Common myeloid progenitor, CD34-positive (primary cell): ENCODE data around the gene FOXJ1.

Source experiments
- CTCF ChIA-PET: fragments of 350-600 bp; sonication (Branson Sonifier 250); formaldehyde crosslinking; loops from one replicate; lab custom pipeline; 2021; ENCODE audit warnings: antibody characterized with exemption; lab: Charles Lee
- POLR2A ChIA-PET: fragments of 350-600 bp; sonication (Branson Sonifier 250); formaldehyde crosslinking; loops from one replicate; lab custom pipeline; 2021; ENCODE audit warnings: antibody characterized with exemption; lab: Charles Lee
- DNase-seq, 3 donors: peaks; one replicate each; pipeline versions ENCODE4 v3.0.0 to v3.0.0-alpha.2; 2013
- H3K27ac ChIP-seq, 2 experiments: 1 replicate in 1 of 2; 2 replicates in 1 of 2; pipeline ENCODE4 v1.7.0; 2013; ENCODE audit warnings: inconsistent platforms in 2 of 2, low read length in 2 of 2, mild to moderate bottlenecking in 2 of 2, low read depth in 1 of 2, moderate library complexity in 1 of 2; ENCODE audit not compliant: severe bottlenecking in 2 of 2, insufficient read depth in 1 of 2, poor library complexity in 1 of 2
- H3K27me3 ChIP-seq, 5 experiments: replicated peaks in 2 of 5; 1 replicate in 3 of 5; 2 replicates in 2 of 5; pipeline versions ENCODE4 v1.6.1 to v1.7.0; 2013; ENCODE audit warnings: low read length in 4 of 5, mild to moderate bottlenecking in 2 of 5, moderate library complexity in 2 of 5, inconsistent platforms in 1 of 5; ENCODE audit not compliant: insufficient read depth in 5 of 5, control insufficient read depth in 4 of 5
- H3K36me3 ChIP-seq, 4 experiments: 1 replicate in 2 of 4; 2 replicates in 2 of 4; pipeline versions ENCODE4 v1.6.1 to v1.7.0; 2013; ENCODE audit warnings: low read length in 3 of 4, control low read depth in 1 of 4, mild to moderate bottlenecking in 1 of 4; ENCODE audit not compliant: control insufficient read depth in 4 of 4, insufficient read depth in 4 of 4
- H3K4me1 ChIP-seq, 4 experiments: 1 replicate in 3 of 4; 2 replicates in 1 of 4; pipeline versions ENCODE4 v1.6.1 to v1.7.1; 2013; ENCODE audit warnings: low read length in 3 of 4, mild to moderate bottlenecking in 3 of 4, control low read depth in 1 of 4, inconsistent platforms in 1 of 4, moderate library complexity in 1 of 4; ENCODE audit not compliant: control insufficient read depth in 4 of 4, insufficient read depth in 4 of 4; ENCODE audit errors: control extremely low read depth in 1 of 4
- H3K4me3 ChIP-seq, 7 experiments: 1 replicate in 4 of 7; 2 replicates in 3 of 7; pipeline versions ENCODE4 v1.5.1 to v1.7.0; 2013; ENCODE audit warnings: mild to moderate bottlenecking in 7 of 7, low read length in 6 of 7, moderate library complexity in 6 of 7, inconsistent platforms in 2 of 7, low read depth in 2 of 7, control low read depth in 1 of 7; ENCODE audit not compliant: insufficient read depth in 4 of 7, control insufficient read depth in 1 of 7; ENCODE audit errors: extremely low read depth in 1 of 7
- H3K9me3 ChIP-seq, 5 experiments: 1 replicate in 4 of 5; 2 replicates in 1 of 5; pipeline versions ENCODE4 v1.6.1 to v1.7.1; 2013; ENCODE audit warnings: low read length in 4 of 5, mild to moderate bottlenecking in 2 of 5, inconsistent platforms in 1 of 5, low read depth in 1 of 5, moderate library complexity in 1 of 5; ENCODE audit not compliant: control insufficient read depth in 4 of 5, insufficient read depth in 2 of 5; ENCODE audit errors: control extremely low read depth in 1 of 5
- WGBS: methylation state at CpG from one replicate; pipeline ENCODE4 v1.1.5; 2013; ENCODE audit not compliant: insufficient coverage; 5-methylcytosine and 5-hydroxymethylcytosine counted together

FOXJ1 gene

GRCh38 chr17:76154292-76154691, 13.2 kb upstream of the FOXJ1 start:
- H3K4me1 ChIP-seq: peaks cover 0 to 2% (median 0%) of the 10 kb centered on the region in 4 experiments
- WGBS: no CpG with 5 or more reads among the region's 3 CpGs
- no peak for DNase-seq
- ChIA-PET POLR2A (no interaction called here), CTCF (interaction anchor here (1.2 kb wide), 1 partner anchor 9 kb away, joined by 3 read pairs; no protein-coding TSS in a partner anchor)
- H3K27me3 ChIP-seq: no peaks in the 10 kb centered on the region
- no peaks in the 10 kb centered on the region for H3K9me3 ChIP-seq
- H3K36me3 ChIP-seq: no peaks in the 10 kb centered on the region
- H3K4me3 ChIP-seq: no peak overlapping the region
- no peak overlapping the region for H3K27ac ChIP-seq

DNA sequence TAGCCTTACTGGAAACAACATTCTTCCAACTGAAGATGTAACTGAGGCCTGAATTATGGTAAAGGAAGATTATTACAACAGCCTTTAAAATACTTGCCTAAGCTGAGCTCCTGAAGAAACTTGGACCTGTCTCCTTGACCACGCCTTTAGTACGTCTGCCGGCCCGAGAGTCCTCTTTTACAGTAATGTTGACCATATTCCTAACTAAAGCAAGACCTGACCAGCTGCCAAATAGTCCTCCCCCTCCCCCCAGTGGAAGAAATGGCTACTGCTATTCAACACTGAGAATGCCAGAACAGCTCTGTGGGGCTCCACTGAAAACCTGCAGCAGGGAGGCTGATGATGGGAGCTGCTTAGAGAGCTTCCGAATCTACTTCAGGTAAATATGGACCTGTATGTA, 12.6 kb upstream of the FOXJ1 start:
- Histone ChIP-seq H3K36me3 (no peaks in the 10 kb centered on the region), H3K27me3 (no peaks in the 10 kb centered on the region), H3K4me3 (no peak overlapping the region), H3K4me1 (peaks cover 0 to 2% (median 0%) of the 10 kb centered on the region in 4 experiments), H3K27ac (no peak overlapping the region), H3K9me3 (no peaks in the 10 kb centered on the region)
- no peak for DNase-seq
- ChIA-PET POLR2A (no interaction called here), CTCF (interaction anchor here (0.6 to 2.4 kb wide), 5 partner anchors 8 to 244 kb away, joined by 3 to 6 read pairs (median 3); no protein-coding TSS in a partner anchor)
- WGBS: 100% methylated on average over 1 of the region's 5 CpGs

GRCh38 chr17:76153202-76153601, 12.2 kb upstream of the FOXJ1 start:
- H3K4me3 ChIP-seq: no peak overlapping the region
- H3K9me3 ChIP-seq: no peaks in the 10 kb centered on the region
- H3K27me3 ChIP-seq: no peaks in the 10 kb centered on the region
- ChIA-PET CTCF (interaction anchor here (0.6 to 2.4 kb wide), 8 partner anchors 9 to 255 kb away, joined by 3 to 7 read pairs (median 3); no protein-coding TSS in a partner anchor), POLR2A (no interaction called here)
- DNase-seq: no peak
- H3K27ac ChIP-seq: no peak overlapping the region
- no peaks in the 10 kb centered on the region for H3K36me3 ChIP-seq
- H3K4me1 ChIP-seq: peaks cover 0 to 2% (median 0%) of the 10 kb centered on the region in 4 experiments
- 100% methylated on average over 6 of the region's 9 CpGs for WGBS

GRCh38 chr17:76152591-76152990, 11.5 kb upstream of the FOXJ1 start:
- Histone ChIP-seq H3K4me1 (peaks cover 0 to 3% (median under 1%) of the 10 kb centered on the region in 4 experiments), H3K4me3 (no peak overlapping the region), H3K36me3 (no peaks in the 10 kb centered on the region), H3K9me3 (no peaks in the 10 kb centered on the region), H3K27ac (no peak overlapping the region), H3K27me3 (no peaks in the 10 kb centered on the region)
- no peak for DNase-seq
- CTCF ChIA-PET: interaction anchor here (0.6 to 2.4 kb wide), 8 partner anchors 9 to 256 kb away, joined by 3 to 7 read pairs (median 3); no protein-coding TSS in a partner anchor
- POLR2A ChIA-PET: no interaction called here
- 99% methylated on average over 7 of the region's 7 CpGs for whole genome bisulfite sequencing

GRCh38 chr17:76151896-76152454, 10.9 kb upstream of the FOXJ1 start:
- Histone ChIP-seq H3K27me3 (no peaks in the 10 kb centered on the region), H3K4me1 (peaks cover 0 to 6% (median 0%) of the 10 kb centered on the region in 4 experiments), H3K36me3 (no peaks in the 10 kb centered on the region), H3K4me3 (no peak overlapping the region), H3K27ac (no peak overlapping the region), H3K9me3 (no peaks in the 10 kb centered on the region)
- CTCF ChIA-PET: interaction anchor here (0.6 to 2.4 kb wide), 10 partner anchors 8 to 128 kb away, joined by 3 to 7 read pairs (median 3); no protein-coding TSS in a partner anchor
- POLR2A ChIA-PET: no interaction called here
- 100% methylated on average over 6 of the region's 8 CpGs for WGBS
- no peak for DNase-seq

GRCh38 chr17:76150712-76151622, 9.9 kb upstream of the FOXJ1 start:
- no peaks in the 10 kb centered on the region for H3K27me3 ChIP-seq
- POLR2A ChIA-PET: no interaction called here
- no peak for DNase-seq
- H3K9me3 ChIP-seq: no peaks in the 10 kb centered on the region
- 98% methylated on average over 23 of the region's 23 CpGs for WGBS
- CTCF ChIA-PET: interaction anchor here (0.6 to 1.7 kb wide), 11 partner anchors 9 to 61 kb away, joined by 3 to 6 read pairs (median 3); no protein-coding TSS in a partner anchor
- no peak overlapping the region for H3K4me3 ChIP-seq
- no peaks in the 10 kb centered on the region for H3K36me3 ChIP-seq
- no peak overlapping the region for H3K27ac ChIP-seq
- H3K4me1 ChIP-seq: peaks cover 0 to 14% (median 6%) of the 10 kb centered on the region in 4 experiments
